H9 (cell line): ENCODE data around the gene KMT2D. TPM values are rescaled to one million over a fixed set of nuclear protein-coding genes. Genes with fewer than 3 reads are reported as not detected.

Experiments used
- DNase-seq: peaks from one replicate; pipeline ENCODE4 v3.0.0-alpha.2; 2017
- H2AFZ ChIP-seq: one replicate; pipeline ENCODE4 v1.6.1; 2013; ENCODE audit warnings: mild to moderate bottlenecking, low read length, control low read depth, moderate library complexity
- H2AK5ac ChIP-seq: 2 replicates; pipeline ENCODE4 v1.6.1; 2013; ENCODE audit warnings: low read length, control low read depth, mixed read lengths; ENCODE audit not compliant: insufficient read length
- H2BK120ac ChIP-seq: one replicate; pipeline ENCODE4 v1.6.1; 2013; ENCODE audit warnings: low read depth, mild to moderate bottlenecking, low read length, control low read depth, inconsistent platforms; ENCODE audit not compliant: poor library complexity, severe bottlenecking
- H2BK12ac ChIP-seq: 2 replicates; pipeline ENCODE4 v1.6.1; 2013; ENCODE audit warnings: low read length, control low read depth, mixed read lengths, low read depth; ENCODE audit not compliant: insufficient read length
- H2BK15ac ChIP-seq: 2 replicates; pipeline ENCODE4 v1.6.1; 2013; ENCODE audit warnings: low read depth, low read length, control low read depth
- H2BK20ac ChIP-seq: one replicate; pipeline ENCODE4 v1.6.1; 2013; ENCODE audit warnings: low read depth, mild to moderate bottlenecking, low read length, control low read depth, inconsistent platforms; ENCODE audit not compliant: poor library complexity, severe bottlenecking
- H2BK5ac ChIP-seq: 2 replicates; pipeline ENCODE4 v1.6.1; 2013; ENCODE audit warnings: low read length, control low read depth, mixed read lengths; ENCODE audit not compliant: insufficient read length
- H3K14ac ChIP-seq: 2 replicates; pipeline ENCODE4 v1.6.1; 2013; ENCODE audit warnings: low read length, control low read depth; ENCODE audit not compliant: insufficient read depth
- H3K18ac ChIP-seq: 2 replicates; pipeline ENCODE4 v1.6.1; 2013; ENCODE audit warnings: low read depth, mild to moderate bottlenecking, mixed read lengths, low read length, control low read depth; ENCODE audit not compliant: insufficient read length
- H3K23ac ChIP-seq: 2 replicates; pipeline ENCODE4 v1.6.1; 2013; ENCODE audit warnings: low read length, control low read depth, mixed read lengths, low read depth; ENCODE audit not compliant: insufficient read length
- H3K23me2 ChIP-seq: 2 replicates; pipeline ENCODE4 v1.6.1; 2013; ENCODE audit warnings: low read depth, mild to moderate bottlenecking, mixed read lengths, low read length, control low read depth; ENCODE audit not compliant: insufficient read length, poor library complexity, severe bottlenecking
- H3K27ac ChIP-seq: 2 replicates; pipeline ENCODE4 v1.5.1; 2013; ENCODE audit warnings: low read length, control low read depth, mixed read lengths, low read depth; ENCODE audit not compliant: insufficient read length
- H3K27me3 ChIP-seq: 2 replicates; pipeline ENCODE4 v1.6.1; 2013; ENCODE audit warnings: low read length, control low read depth, inconsistent platforms; ENCODE audit not compliant: insufficient read depth
- H3K4ac ChIP-seq: 2 replicates; pipeline ENCODE4 v1.6.1; 2013; ENCODE audit warnings: low read depth, mild to moderate bottlenecking, control low read depth, inconsistent platforms, low read length, moderate library complexity
- H3K4me1 ChIP-seq: 2 replicates; pipeline ENCODE4 v1.6.1; 2013; ENCODE audit warnings: low read length, control low read depth, inconsistent platforms; ENCODE audit not compliant: insufficient read depth
- H3K4me2 ChIP-seq: 2 replicates; pipeline ENCODE4 v1.6.1; 2013; ENCODE audit warnings: low read length, control low read depth, mixed read lengths; ENCODE audit not compliant: insufficient read length, insufficient read depth
- H3K56ac ChIP-seq: 2 replicates; pipeline ENCODE4 v1.6.1; 2013; ENCODE audit warnings: low read depth, mild to moderate bottlenecking, mixed read lengths, low read length, control low read depth; ENCODE audit not compliant: insufficient read length
- H3K79me1 ChIP-seq: 2 replicates; pipeline ENCODE4 v1.6.1; 2013; ENCODE audit warnings: low read depth, mild to moderate bottlenecking, moderate library complexity, low read length, control low read depth, inconsistent platforms; ENCODE audit not compliant: insufficient read depth, poor library complexity, severe bottlenecking
- H3K79me2 ChIP-seq: 2 replicates; pipeline ENCODE4 v1.6.1; 2013; ENCODE audit warnings: low read length, control low read depth, inconsistent platforms; ENCODE audit not compliant: insufficient read depth
- H3K9ac ChIP-seq: 2 replicates; pipeline ENCODE4 v1.6.1; 2013; ENCODE audit warnings: low read length, control low read depth, mixed read lengths; ENCODE audit not compliant: insufficient read length; ENCODE audit errors: extremely low read depth
- H3K9me3 ChIP-seq: one replicate; pipeline ENCODE4 v1.6.1; 2013; ENCODE audit warnings: low read depth, low read length, inconsistent platforms; ENCODE audit not compliant: control insufficient read depth
- H3T11ph ChIP-seq: one replicate; pipeline ENCODE4 v1.6.1; 2013; ENCODE audit warnings: mild to moderate bottlenecking, low read length, control low read depth, inconsistent platforms
- H4K20me1 ChIP-seq: one replicate; pipeline ENCODE4 v1.6.1; 2013; ENCODE audit not compliant: control insufficient read depth, insufficient read length, insufficient read depth
- H4K5ac ChIP-seq: 2 replicates; pipeline ENCODE4 v1.6.1; 2013; ENCODE audit warnings: low read depth, mild to moderate bottlenecking, mixed read lengths, low read length, control low read depth; ENCODE audit not compliant: insufficient read length
- H4K8ac ChIP-seq: replicated peaks from 2 replicates; pipeline ENCODE4 v1.6.1; 2013; ENCODE audit warnings: low read length, control low read depth, mixed read lengths, low read depth; ENCODE audit not compliant: insufficient read length
- H4K91ac ChIP-seq: 2 replicates; pipeline ENCODE4 v1.6.1; 2013; ENCODE audit warnings: low read depth, mild to moderate bottlenecking, moderate library complexity, mixed read lengths, low read length, control low read depth; ENCODE audit not compliant: insufficient read length
- H3K27ac Mint-ChIP-seq, 3 experiments: 2 replicates in 2 of 3; 3 replicates in 1 of 3; pipeline ENCODE4 v1.8.0; 2020 to 2021; ENCODE audit warnings: mixed read lengths in 3 of 3, mild to moderate bottlenecking in 1 of 3, moderate library complexity in 1 of 3
- H3K27me3 Mint-ChIP-seq: 2 replicates; pipeline ENCODE4 v1.8.0; 2021; ENCODE audit warnings: low read depth, mild to moderate bottlenecking, moderate library complexity, mixed read lengths
- H3K36me3 Mint-ChIP-seq, 3 experiments: 2 replicates in 2 of 3; 3 replicates in 1 of 3; pipeline ENCODE4 v1.8.0; 2020 to 2021; ENCODE audit warnings: low read depth in 3 of 3, mixed read lengths in 3 of 3; ENCODE audit not compliant: insufficient read depth in 1 of 3
- H3K4me1 Mint-ChIP-seq, 2 experiments: 2 replicates each; pipeline ENCODE4 v1.8.0; 2020; ENCODE audit warnings: mixed read lengths in 2 of 2
- H3K4me3 Mint-ChIP-seq, 2 experiments: 2 replicates in 1 of 2; 3 replicates in 1 of 2; pipeline ENCODE4 v1.8.0; 2020 to 2021; ENCODE audit warnings: mild to moderate bottlenecking in 2 of 2, mixed read lengths in 2 of 2, moderate library complexity in 1 of 2
- H3K9me3 Mint-ChIP-seq, 2 experiments: 2 replicates in 1 of 2; 3 replicates in 1 of 2; pipeline ENCODE4 v1.8.0; 2020; ENCODE audit warnings: mild to moderate bottlenecking in 2 of 2, mixed read lengths in 2 of 2, moderate library complexity in 1 of 2
- WGBS: extraction: QIAGEN DNeasy Blood & Tissue Kit; methylation state at CpG from one replicate; pipeline ENCODE4 v1.1.7; 2013; ENCODE audit warnings: missing lambda C conversion rate, low lambda C conversion rate, mixed read lengths; ENCODE audit not compliant: insufficient read length; ENCODE audit errors: extremely low coverage; 5-methylcytosine and 5-hydroxymethylcytosine counted together
- total RNA-seq: library from RNA; stranded (reverse); gene quantifications from 2 replicates; pipeline ENCODE4 v1.2.1, GENCODE V29; 2021
- TF ChIP-seq, protein P1 (sequence below): fragments of 200-600 bp; sonication (generic); conservative IDR thresholded peaks from 3 replicates; pipeline ENCODE4 v1.8.0; 2021; ENCODE audit warnings: antibody characterized with exemption, mild to moderate bottlenecking

Gene KMT2D
- total RNA-seq, 1 experiment from 2014 or later, result 93.7 TPM

DNA sequence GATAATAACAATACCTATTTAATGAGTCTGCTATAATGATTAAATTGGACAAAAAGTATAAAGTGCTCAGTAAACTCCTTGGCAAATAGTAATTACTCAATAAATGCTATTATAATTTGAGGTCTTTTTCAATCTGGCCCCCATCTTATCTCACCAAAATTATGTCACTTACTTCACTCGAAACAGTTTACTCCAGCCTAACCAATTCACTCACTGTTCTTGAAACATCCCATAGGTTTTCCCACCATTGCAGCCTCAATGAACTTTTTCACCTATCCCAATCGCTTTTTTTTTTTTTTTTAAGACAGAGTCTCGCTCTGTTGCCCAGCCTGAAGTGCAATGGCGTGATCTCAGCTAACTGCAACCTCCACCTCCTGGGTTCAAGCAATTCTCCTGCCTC is 24.6 kb downstream of the KMT2D start:
- H2AFZ ChIP-seq, result no peak overlapping the region
- Mint-ChIP-seq H3K36me3 (peaks cover 36 to 91% (median 85%) of the 10 kb centered on the region in 3 experiments; a peak in 6 of 7 replicates), H3K27ac (0 out of 7 replicates have a peak overlapping the region, but pooled peaks of 1 of the 3 experiments have one; percentile 8), H3K9me3 (no peaks in the 10 kb centered on the region), H3K4me1 (no peaks in the 10 kb centered on the region), H3K4me3 (no peak overlapping the region), H3K27me3 (no peaks in the 10 kb centered on the region)
- no peaks in the 10 kb centered on the region for H3K9me3 ChIP-seq
- H2BK5ac ChIP-seq, result no peak overlapping the region
- no peak overlapping the region for H2BK15ac ChIP-seq
- no peaks in the 10 kb centered on the region for H3K79me2 ChIP-seq
- no peak overlapping the region for H2BK12ac ChIP-seq
- TF ChIP-seq, protein P1, sequence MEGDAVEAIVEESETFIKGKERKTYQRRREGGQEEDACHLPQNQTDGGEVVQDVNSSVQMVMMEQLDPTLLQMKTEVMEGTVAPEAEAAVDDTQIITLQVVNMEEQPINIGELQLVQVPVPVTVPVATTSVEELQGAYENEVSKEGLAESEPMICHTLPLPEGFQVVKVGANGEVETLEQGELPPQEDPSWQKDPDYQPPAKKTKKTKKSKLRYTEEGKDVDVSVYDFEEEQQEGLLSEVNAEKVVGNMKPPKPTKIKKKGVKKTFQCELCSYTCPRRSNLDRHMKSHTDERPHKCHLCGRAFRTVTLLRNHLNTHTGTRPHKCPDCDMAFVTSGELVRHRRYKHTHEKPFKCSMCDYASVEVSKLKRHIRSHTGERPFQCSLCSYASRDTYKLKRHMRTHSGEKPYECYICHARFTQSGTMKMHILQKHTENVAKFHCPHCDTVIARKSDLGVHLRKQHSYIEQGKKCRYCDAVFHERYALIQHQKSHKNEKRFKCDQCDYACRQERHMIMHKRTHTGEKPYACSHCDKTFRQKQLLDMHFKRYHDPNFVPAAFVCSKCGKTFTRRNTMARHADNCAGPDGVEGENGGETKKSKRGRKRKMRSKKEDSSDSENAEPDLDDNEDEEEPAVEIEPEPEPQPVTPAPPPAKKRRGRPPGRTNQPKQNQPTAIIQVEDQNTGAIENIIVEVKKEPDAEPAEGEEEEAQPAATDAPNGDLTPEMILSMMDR, result no peak
- no peaks in the 10 kb centered on the region for H3K79me1 ChIP-seq
- H3K23ac ChIP-seq, result no peak overlapping the region
- no peak overlapping the region for H3K14ac ChIP-seq
- no peak overlapping the region for H3K4me2 ChIP-seq
- H4K20me1 ChIP-seq, result no peaks in the 10 kb centered on the region
- H2BK20ac ChIP-seq, result no peak overlapping the region
- no peak overlapping the region for H3K27ac ChIP-seq
- no CpG with 5 or more reads among the region's 4 CpGs for WGBS
- no peak overlapping the region for H2AK5ac ChIP-seq
- H3K4ac ChIP-seq, result no peak overlapping the region
- no peaks in the 10 kb centered on the region for H3K23me2 ChIP-seq
- no peaks in the 10 kb centered on the region for H3K4me1 ChIP-seq
- H3K18ac ChIP-seq, result no peak overlapping the region
- H3K9ac ChIP-seq, result no peak overlapping the region
- no peaks in the 10 kb centered on the region for H3K27me3 ChIP-seq
- no peak overlapping the region for H3K56ac ChIP-seq
- H2BK120ac ChIP-seq, result no peak overlapping the region
- DNase-seq, result no peak
- no peak overlapping the region for H3T11ph ChIP-seq
- no peak overlapping the region for H4K8ac ChIP-seq
- no peak overlapping the region for H4K91ac ChIP-seq
- no peak overlapping the region for H4K5ac ChIP-seq
